Hematopoietic multipotent progenitor cell (in vitro differentiated cells): ENCODE measurements around the gene LIPM. TPM values are rescaled to one million over a fixed set of nuclear protein-coding genes. Genes with fewer than 3 reads are reported as not detected.

Source experiments
- DNase-seq, 3 donors: peaks; one replicate each; pipeline ENCODE4 v3.0.0-alpha.2; 2011 to 2015; ENCODE audit warnings: low read depth in 2 of 3, low spot score in 2 of 3
- total RNA-seq: library from RNA; depleted of rRNA; stranded (reverse); fragments of >200 nt; gene quantifications from one replicate; pipeline ENCODE4 v1.2.3, GENCODE V29; 2012

LIPM gene
- not detected for total RNA-seq

- DNase-seq = no peak
These were observed at the start of gene LIPM for GRCh38 chr10:88802523-88803285. Gene LIPM (plus strand): TSS chr10:88802730. CDS start chr10:88802897, 167 bp downstream.

DNA sequence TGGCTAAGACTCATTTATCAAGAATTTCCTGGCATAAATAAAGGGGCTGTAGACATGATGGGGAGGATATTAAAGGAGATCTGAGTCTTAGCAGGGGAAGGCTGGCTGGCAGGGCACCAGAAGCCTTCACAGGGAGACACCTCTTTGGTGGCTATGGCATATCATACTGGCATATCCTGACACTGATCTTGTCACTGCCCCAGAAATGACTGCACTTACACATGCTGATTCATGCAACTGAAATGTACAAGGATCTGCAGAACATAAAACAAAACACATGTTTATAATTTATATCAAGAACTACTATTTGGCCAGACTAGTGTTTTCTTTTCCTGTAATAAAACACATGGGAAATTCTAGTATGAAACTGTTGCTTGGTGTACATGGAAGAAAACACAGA lies 48.2 kb upstream of the LIPM start:
- no peak for DNase-seq

DNA sequence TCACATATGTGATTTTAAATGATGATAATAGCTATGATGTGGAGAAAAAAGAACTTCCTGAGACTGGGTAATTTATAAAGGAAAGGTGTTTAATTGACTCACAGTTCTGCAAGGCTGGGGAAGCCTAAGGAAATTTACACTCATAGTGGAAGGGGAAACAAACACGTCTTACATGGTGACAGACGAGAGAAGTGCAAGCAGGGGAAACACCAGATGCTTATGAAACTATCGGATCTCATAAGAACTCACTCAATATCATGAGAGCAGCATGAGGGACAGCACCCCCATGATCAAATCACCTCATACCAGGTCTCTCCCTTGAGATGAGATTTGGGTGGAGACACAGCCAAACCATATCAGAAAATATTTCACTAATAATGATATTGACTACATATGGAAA lies 46.8 kb upstream of the LIPM start:
- DNase-seq = no peak

- DNase-seq = no peak
These were observed 45.9 kb upstream of the LIPM start for GRCh38 chr10:88756660-88757059.

GRCh38 chr10:88759366-88760101 lies 43.0 kb upstream of the LIPM start, which contains the start of gene LIPN:
Gene LIPN (plus strand): TSS chr10:88760020. CDS start chr10:88761406, 1,386 bp downstream.
- DNase-seq = peak in 1 of 3 donors; percentile 33

DNA sequence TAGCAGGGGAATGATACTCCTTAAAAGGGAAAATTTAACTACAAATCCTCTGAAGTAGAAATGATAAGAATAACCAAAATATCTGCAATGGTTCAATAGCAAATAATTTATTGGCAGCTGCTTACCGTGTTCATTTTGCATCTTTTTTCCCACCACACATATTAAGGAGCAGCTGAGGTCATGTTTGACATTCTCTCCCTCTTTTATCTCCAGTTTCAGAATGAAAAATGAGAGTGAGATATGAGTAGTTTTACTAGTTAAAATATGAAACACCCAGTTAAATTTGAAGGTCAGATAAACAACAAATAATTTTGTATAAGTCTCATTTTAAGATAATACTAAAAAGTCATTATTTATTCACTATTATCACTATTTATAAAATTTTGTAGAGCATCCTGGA lies 39.6 kb upstream of the LIPM start:
- DNase-seq = no peak

GRCh38 chr10:88763441-88763840 lies 39.1 kb upstream of the LIPM start:
- DNase-seq = no peak

- DNase-seq = no peak
These were observed 38.4 kb upstream of the LIPM start for GRCh38 chr10:88764110-88764509.

GRCh38 chr10:88765816-88766215 lies 36.7 kb upstream of the LIPM start:
- DNase-seq = no peak

DNA sequence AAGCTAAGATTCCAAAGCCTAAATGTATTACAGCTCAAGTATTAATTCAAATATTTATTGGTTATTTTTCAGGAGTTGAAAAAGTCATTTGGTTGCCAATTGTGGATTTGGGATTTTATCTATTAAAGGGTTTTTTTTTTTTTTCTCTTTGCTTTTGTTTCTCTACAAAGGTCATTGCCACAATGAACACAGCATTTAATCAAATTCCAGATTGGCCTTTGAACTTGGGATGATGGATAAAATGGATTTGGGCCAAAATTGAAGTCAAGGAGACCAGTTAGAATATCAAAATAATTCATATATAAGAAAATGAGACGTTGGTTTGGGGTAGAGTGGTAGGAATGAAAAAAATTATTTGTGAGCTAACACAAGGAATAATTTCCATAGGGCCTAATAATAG lies 33.1 kb upstream of the LIPM start:
- no peak for DNase-seq

- no peak for DNase-seq
These were observed 21.3 kb upstream of the LIPM start for GRCh38 chr10:88781206-88781605.

DNA sequence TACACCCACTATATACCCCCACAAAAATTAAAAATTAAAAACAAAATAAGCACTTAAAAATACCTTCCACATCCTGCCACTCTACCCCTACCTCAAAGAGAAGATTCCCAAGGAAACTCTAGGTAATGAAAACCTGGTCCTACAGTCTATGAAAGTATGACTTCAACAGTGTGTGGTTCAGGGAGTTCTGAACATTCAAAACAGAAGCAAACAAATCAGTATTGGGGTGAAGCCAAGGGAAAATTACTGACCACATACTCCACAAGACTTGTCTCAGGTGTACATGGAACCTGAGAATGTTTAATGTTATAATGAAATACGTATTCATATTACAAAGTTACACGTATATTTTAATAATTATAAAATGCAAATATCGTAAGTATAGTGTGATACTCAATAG lies 20.3 kb upstream of the LIPM start:
- no peak for DNase-seq

DNA sequence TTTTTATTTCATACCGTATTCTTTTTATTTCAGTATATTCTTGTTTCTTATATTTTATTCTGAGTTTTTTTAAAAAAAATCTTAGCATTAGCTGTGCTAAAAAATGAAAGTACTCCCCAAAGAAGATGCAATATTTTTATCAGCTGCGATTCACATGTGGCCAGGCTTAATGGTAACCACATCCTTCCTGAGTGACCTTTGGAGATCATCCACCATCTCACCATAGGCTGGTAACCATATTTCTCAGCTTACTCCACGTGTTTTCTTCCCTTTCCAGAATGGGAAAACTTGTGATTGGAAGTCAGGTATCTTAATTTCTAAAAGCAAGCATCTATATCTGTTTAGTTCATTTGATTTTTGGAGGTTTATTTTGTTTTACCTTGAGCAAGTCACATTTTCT lies 18.8 kb upstream of the LIPM start:
- no peak for DNase-seq

DNA sequence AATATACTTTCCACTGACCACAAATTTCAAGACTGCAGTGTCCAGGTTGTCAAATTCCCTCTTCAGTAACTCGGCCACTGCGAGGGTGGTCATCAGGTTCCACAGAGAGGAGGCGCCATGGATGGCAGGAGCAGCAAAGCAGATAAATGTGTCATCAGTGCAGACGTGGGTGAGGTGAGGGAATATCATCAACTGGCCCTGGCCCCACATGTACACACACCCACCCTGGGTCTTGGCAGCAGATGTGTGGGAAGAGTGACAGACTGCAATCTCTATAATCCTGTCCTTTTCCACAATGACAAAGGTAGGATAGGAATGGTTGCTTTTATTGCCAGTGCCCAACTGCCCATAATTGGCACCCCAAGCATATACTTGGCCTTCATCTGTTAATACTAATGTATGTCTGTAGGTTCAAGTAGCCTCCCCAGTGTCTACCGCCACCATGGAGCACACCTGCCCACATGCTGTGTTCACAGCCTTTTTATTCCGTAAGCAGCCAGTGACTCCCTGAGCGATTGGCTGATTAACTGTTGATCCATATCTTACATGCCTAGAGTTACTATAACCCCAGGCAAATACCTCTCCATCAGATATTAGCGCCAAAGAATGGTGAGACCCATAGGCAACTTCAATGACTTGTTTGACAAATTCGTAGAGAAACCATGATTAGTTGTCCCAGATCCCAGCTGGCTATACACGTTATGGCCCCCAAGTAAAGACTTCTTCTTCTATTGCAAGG lies 16.3 kb upstream of the LIPM start:
- no peak for DNase-seq

DNA sequence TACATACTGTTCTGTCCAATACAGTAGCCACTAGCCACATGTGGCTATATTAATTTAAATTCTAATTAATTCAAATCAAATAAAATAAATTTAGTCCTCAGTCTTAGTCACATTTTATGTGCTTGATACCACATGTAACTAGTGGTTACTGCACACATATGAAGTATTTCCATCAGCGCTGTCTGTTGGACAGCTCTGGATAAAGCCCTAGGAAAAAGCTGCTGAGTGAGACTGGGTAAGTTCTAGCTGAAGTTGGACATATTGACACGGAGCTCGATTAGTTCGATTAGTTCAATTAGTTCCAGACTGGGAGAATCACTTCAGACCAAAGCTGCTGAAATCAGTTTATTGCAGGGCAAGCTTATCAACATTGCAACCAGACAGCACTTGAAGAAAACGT lies 15.1 kb upstream of the LIPM start:
- DNase-seq = no peak

- DNase-seq = no peak
These were observed 13.6 kb upstream of the LIPM start for GRCh38 chr10:88788924-88789323.

DNA sequence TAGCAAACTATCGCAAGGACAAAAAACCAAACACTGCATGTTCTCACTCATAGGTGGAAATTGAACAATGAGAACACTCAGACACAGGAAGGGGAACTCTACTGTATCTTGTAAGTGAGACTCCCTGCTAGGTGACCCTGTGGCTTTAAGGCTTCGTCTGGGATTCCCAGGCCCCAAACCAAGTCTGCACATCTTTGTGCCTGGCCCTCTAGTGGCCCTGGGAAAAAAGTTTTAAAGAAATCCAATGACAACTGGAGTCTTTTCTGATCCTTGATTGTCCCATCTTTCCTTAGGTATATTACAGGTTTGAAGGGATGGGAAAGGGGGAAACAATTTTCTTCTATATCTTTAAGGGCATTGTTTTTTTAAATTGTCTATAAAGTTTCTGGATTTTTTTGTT lies 10.6 kb upstream of the LIPM start:
- DNase-seq = peak in 2 of 3 donors; percentile 18 to 51

DNA sequence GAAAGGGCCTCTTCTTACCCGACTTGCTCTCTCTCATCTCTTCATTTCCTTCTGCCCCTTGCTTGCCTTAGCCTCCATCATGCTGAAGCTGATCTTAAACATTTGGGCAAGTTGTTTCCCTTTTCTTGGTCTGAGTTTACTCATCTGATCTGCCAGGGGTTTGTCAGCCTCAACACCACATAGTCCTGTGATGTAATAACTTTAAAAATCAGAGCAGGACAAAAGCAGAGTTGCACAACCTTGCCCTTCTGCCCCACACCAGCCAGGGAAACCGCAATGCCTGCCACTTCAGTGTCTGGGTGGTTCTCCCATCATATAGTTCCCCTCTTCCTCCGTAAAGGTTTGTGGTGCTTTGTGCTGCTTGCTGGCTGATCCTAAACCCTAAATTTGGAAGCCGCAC lies 9.9 kb upstream of the LIPM start:
- DNase-seq = peak in 2 of 3 donors; percentile 8 to 20

DNA sequence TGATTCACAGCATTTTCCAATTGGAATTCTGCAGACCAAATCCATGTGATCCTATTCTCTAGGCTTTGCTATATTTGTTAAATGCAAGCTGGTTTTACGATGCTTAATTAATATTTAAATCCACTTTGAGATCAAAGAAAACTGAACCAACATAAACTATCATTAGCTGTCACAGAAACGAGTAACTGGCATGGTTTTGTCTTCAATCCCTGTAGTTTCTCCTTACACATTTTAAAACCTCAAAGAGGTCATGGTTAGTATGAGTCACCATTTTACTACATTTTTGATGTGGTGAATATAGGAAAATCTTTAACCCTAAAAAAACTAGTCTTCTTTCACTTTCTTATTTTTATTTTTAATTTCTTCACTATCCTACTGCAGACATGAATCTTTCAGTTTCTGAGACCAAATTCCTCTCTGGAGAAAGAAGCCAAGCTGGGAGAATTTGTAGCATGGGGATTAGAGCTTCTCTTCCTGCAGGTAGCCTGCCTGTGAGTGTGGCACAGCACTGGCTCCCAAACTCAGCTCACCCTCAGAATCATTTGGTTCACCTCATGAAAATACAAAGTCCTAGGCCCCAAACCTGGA lies 8.7 kb upstream of the LIPM start:
- DNase-seq = peak in 2 of 3 donors; percentile 20 to 63

DNA sequence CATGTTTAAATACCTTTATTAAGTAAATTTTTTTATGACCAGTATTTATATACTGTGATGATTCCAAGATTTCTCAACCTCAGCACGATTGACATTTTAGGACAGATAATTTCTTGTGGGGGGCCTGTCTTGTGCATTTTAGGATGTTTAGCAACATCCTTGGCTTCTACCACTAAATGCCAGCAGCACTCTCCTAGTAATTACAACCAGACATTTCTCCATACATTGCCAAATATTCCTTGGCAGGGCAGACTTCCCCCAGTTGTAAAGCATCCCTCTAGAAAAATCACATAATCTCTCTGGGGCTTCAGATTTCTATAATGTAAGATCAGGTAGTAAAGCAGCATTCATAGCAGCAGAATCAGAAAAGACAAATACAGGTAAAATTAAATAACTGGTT lies 7.8 kb upstream of the LIPM start:
- no peak for DNase-seq
